ENCODE data around the gene CNTN1. TPM values are rescaled to one million over a fixed set of nuclear protein-coding genes. Genes with fewer than 3 reads are reported as not detected.

CNTN1 gene
- total RNA-seq, 1 donor from 2014 or later = not detected

DNA sequence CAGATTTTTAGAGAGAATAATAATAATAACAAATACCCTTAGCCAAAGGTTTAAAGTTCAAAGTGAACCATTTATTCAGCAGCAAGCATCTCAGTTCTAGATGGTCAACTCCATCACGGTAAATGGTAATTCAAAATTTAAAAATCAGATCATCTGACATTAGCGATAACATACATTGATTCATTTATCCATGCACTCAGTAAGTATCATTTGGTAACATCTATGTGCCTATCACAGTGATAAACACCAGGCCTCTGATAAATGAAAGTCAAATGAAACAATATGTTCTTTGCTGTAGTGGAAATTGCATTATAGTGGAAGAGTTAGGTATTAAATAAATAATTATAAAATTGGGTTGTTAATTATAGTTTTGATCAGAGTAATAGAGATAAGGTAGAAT lies 108.8 kb downstream of the CNTN1 start:
- H3K27me3 Mint-ChIP-seq (ENCODE audit: insufficient read depth) = no peaks in the 10 kb centered on the region
- no peaks in the 10 kb centered on the region for H3K36me3 Mint-ChIP-seq (ENCODE audit: low read depth)
- DNase-seq (ENCODE audit: low spot score) = no peak
- intact Hi-C loops (cut with micrococcal nuclease) = no loop called here
- H3K4me3 Mint-ChIP-seq = no peak overlapping the region
- no peak overlapping the region for H3K27ac Mint-ChIP-seq
- no peaks in the 10 kb centered on the region for H3K4me1 Mint-ChIP-seq (ENCODE audit: low read depth)
- no peaks in the 10 kb centered on the region for H3K9me3 Mint-ChIP-seq

DNA sequence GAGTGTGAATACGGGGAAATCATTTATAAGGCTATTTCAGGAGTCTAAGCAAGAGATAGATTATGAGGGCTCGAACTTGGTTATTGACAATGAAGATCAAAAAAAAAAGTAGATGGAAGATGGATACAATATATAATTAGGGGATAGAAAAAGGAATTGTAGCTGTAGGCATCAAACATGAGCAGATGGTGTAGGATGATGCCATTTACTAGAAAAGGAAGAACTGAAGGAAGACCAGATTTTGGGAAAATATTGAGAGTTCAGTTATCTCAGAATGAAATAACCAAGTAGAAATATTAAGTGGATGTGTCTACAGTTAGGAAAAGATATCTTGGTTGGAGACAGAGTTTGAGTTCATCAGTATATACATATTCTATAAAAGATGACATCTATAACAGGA lies 109.6 kb downstream of the CNTN1 start:
- no peaks in the 10 kb centered on the region for H3K36me3 Mint-ChIP-seq (ENCODE audit: low read depth)
- H3K27me3 Mint-ChIP-seq (ENCODE audit: insufficient read depth) = no peaks in the 10 kb centered on the region

DNA sequence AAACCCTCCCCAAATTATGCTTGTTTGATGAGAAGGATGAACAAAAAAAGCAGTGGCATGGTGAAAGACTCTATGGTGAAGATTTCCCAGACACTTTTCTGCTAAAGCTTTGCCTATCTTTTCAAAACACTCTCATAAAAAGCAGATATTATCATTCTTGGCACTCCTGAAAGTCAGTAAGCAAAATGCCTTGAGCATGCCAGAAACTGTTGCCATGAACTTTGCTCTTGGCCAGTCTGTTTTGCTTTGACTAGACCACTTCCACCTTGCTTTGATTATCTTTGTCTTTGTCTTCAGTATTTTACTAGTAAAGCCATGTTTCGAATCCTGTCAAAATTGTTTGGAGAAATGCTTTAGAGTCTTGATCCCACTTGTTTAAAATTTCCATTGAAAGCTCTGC lies 110.4 kb downstream of the CNTN1 start:
- Mint-ChIP-seq H3K4me3 (no peak overlapping the region), H3K27ac (no peak overlapping the region), H3K27me3 (ENCODE audit: insufficient read depth) (no peaks in the 10 kb centered on the region), H3K36me3 (ENCODE audit: low read depth) (no peaks in the 10 kb centered on the region), H3K9me3 (no peaks in the 10 kb centered on the region), H3K4me1 (ENCODE audit: low read depth) (no peaks in the 10 kb centered on the region)
- no peak for DNase-seq (ENCODE audit: low spot score)
- intact Hi-C loops (cut with micrococcal nuclease) = no loop called here

More for the DNA sequence above, 109.6 kb downstream of the CNTN1 start:
- Mint-ChIP-seq H3K4me1 (ENCODE audit: low read depth) (no peaks in the 10 kb centered on the region), H3K9me3 (no peaks in the 10 kb centered on the region), H3K27ac (no peak overlapping the region), H3K4me3 (no peak overlapping the region)
- DNase-seq (ENCODE audit: low spot score) = no peak
- intact Hi-C loops (cut with micrococcal nuclease) = no loop called here

DNA sequence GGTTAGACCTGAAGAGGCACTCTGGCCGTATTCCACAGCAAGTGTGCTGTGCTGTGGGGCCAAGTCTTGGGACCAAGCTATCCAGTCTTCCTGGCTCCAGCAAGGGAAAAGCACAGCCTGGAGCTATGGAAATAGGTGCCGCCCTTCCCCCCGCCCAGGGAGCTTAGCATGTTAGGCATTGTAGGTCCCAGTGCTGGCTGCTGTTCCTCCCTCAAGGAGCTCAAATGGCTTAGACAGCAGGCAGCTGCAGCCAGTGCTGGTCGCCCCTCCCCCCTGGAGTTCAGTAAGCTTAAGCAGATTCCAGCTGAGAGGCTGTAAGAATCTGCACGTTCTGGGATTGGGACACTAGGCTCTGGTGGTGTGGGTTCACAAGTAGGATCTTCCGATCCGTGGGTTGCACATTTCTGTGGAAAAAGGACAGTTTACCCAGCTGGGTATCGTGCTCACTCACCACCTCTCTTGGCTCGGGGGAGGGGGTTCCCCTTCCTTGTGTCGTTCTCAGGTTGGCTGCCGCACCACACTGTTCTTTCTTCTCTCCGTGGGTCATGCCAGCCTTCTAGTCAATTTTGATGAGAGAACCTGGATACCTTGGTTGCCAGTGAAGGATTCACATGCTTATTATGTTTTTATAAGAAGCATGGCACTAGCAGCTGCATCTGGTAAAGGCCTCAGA lies 127.3 kb downstream of the CNTN1 start:
- H3K27me3 Mint-ChIP-seq (ENCODE audit: insufficient read depth) = no peaks in the 10 kb centered on the region
- H3K4me1 Mint-ChIP-seq (ENCODE audit: low read depth) = no peaks in the 10 kb centered on the region
- H3K9me3 Mint-ChIP-seq = peaks cover 6% of the 10 kb centered on the region
- no peak overlapping the region for H3K4me3 Mint-ChIP-seq
- H3K36me3 Mint-ChIP-seq (ENCODE audit: low read depth) = no peaks in the 10 kb centered on the region
- no peak overlapping the region for H3K27ac Mint-ChIP-seq
- intact Hi-C loops (cut with micrococcal nuclease) = no loop called here
- DNase-seq (ENCODE audit: low spot score) = no peak

DNA sequence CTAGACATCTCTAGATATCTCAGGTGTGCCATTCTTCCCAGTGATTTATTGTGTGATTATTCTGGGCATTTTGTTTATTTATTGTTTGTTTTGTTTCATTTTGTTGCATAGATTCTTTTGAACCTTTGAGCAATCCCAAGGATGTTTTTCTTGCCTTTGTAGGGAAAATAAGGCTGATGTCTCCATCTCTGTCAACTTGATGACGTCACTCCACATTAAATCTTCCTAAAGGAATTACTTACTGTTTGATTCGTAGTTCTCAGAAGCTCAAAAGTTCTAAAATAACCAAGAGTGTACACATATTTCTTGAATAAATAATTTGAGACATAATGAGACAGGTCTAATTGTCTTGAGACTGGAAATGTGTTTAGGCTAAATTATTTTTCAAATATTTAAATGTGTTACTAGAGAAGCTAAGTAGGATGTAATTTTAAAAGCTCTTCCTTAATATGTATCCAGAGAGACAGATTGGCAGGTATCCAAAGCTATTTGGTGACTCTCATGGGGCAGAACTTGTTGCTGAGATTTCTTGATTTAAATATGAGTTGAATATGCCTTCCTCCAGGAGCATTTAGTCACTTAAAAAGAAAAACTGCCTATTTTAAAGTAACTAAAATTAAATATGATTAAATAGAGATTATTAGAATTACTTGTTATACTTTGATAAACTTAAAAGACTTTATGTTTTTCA lies 128.7 kb downstream of the CNTN1 start:
- Mint-ChIP-seq H3K9me3 (peaks cover 6% of the 10 kb centered on the region), H3K4me1 (ENCODE audit: low read depth) (no peaks in the 10 kb centered on the region), H3K27me3 (ENCODE audit: insufficient read depth) (no peaks in the 10 kb centered on the region), H3K27ac (no peak overlapping the region), H3K4me3 (no peak overlapping the region), H3K36me3 (ENCODE audit: low read depth) (no peaks in the 10 kb centered on the region)
- no peak for DNase-seq (ENCODE audit: low spot score)
- intact Hi-C loops (cut with micrococcal nuclease) = no loop called here

DNA sequence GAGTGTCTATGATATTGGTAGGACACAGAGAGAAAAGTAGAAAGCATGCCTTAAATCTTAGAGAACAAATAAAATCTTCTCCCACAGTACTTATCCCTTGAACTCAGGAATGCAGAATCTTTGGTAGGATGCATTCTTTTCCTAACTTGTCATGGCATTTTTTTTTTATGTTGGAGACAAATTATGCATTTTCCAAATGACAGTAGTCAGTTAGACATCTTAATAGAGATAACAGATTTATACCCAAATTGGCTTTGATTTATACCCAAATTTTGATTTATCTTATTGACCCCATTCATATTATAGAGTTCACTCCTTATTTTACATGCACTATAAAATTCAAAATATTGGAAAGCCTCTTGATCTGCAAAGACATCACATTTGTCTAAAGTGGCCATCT lies 132.9 kb downstream of the CNTN1 start:
- Mint-ChIP-seq H3K4me3 (no peak overlapping the region), H3K4me1 (ENCODE audit: low read depth) (no peaks in the 10 kb centered on the region), H3K27ac (no peak overlapping the region), H3K27me3 (ENCODE audit: insufficient read depth) (no peaks in the 10 kb centered on the region), H3K36me3 (ENCODE audit: low read depth) (no peaks in the 10 kb centered on the region), H3K9me3 (no peaks in the 10 kb centered on the region)
- intact Hi-C loops (cut with micrococcal nuclease) = no loop called here
- DNase-seq (ENCODE audit: low spot score) = no peak

DNA sequence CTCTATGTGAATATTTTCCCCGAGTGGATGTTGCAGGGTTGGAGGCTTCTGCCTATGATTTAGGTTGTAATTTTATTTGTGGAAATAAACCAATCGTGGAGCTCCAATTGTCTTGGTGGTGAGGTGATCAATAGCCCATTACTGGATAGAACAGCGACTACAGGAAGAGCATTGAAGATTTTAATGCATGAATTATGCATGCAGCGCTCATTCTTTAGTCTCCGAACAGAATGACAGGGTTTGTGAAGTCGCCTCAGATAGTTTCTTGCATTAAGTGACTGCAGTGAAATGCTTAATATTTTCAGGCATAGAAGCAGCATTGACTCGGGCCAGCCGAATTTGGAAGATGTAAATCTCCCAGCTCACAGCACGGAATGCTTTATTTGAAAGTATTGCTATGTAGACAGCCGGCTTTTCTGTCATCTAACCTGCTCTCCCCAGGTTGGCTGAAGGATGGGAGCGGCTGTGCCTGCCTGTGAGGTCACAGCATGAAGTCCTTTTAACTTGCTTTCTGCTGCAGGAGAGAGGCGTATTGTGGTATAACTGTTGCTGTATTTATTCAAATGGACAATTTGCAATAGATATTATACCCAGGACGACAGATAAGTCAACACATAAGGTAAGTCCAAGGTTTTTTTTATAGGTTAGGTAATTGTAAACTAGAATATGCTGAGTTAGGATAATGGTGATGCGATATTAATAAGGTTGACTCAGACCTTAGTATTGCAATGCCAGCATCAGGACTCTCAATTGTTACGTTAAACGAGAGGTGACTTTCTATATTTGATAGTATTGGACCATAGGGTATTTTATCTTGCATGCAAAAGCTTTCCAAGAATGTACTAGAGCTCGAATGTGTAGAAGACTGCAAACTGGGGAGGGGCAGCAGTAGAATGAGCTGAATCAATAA lies 135.7 kb downstream of the CNTN1 start:
- H3K27ac Mint-ChIP-seq = no peak overlapping the region
- no peak overlapping the region for H3K4me3 Mint-ChIP-seq
- no peaks in the 10 kb centered on the region for H3K27me3 Mint-ChIP-seq (ENCODE audit: insufficient read depth)
- H3K36me3 Mint-ChIP-seq (ENCODE audit: low read depth) = no peaks in the 10 kb centered on the region
- intact Hi-C loops (cut with micrococcal nuclease) = no loop called here
- DNase-seq (ENCODE audit: low spot score) = no peak
- no peaks in the 10 kb centered on the region for H3K9me3 Mint-ChIP-seq
- no peaks in the 10 kb centered on the region for H3K4me1 Mint-ChIP-seq (ENCODE audit: low read depth)

DNA sequence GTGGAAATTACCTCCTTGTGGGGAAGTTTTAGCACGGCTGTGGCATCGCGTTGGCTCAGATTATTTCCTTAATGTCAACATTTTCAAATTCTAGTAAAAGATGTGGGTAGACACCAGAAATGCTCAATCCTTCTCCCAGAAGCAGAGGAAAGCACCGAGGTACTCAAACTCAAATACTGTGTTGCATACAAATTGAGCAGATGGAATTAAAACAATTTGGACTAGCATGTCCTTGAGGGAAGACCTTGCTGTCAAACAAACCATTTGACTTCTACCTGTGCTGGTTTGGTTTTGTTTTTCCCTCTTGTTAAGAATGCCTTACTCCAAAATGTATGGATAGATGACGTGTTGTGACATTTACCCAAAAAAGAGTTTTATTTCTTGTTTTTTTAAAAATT lies 136.4 kb downstream of the CNTN1 start:
- Mint-ChIP-seq H3K9me3 (no peaks in the 10 kb centered on the region), H3K27ac (no peak overlapping the region), H3K36me3 (ENCODE audit: low read depth) (no peaks in the 10 kb centered on the region), H3K4me3 (no peak overlapping the region), H3K27me3 (ENCODE audit: insufficient read depth) (no peaks in the 10 kb centered on the region), H3K4me1 (ENCODE audit: low read depth) (no peaks in the 10 kb centered on the region)
- intact Hi-C loops (cut with micrococcal nuclease) = no loop called here
- no peak for DNase-seq (ENCODE audit: low spot score)

DNA sequence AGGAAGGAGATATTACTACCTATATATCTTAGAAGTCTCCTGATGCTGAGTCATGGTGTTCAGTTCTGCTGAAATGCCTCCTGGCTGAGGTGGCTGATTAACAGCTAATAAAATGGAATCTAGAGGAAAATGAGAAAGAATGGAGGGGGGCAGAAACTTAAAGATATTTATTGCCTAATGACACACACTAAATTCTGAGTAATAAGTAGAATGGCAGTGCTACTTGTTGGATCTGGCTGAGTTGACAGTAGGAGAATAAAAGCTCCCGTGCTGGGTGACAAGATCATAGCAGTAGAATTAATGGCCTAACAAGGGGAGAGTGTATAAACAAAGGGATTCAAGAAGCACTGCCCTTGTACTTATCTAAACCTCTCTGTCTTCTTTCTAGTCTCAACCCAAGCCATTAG lies 137.5 kb downstream of the CNTN1 start:
- no peaks in the 10 kb centered on the region for H3K36me3 Mint-ChIP-seq (ENCODE audit: low read depth)
- H3K27ac Mint-ChIP-seq = no peak overlapping the region
- H3K4me3 Mint-ChIP-seq = no peak overlapping the region
- H3K4me1 Mint-ChIP-seq (ENCODE audit: low read depth) = no peaks in the 10 kb centered on the region
- intact Hi-C loops (cut with micrococcal nuclease) = no loop called here
- no peaks in the 10 kb centered on the region for H3K9me3 Mint-ChIP-seq
- H3K27me3 Mint-ChIP-seq (ENCODE audit: insufficient read depth) = no peaks in the 10 kb centered on the region
- DNase-seq (ENCODE audit: low spot score) = no peak

DNA sequence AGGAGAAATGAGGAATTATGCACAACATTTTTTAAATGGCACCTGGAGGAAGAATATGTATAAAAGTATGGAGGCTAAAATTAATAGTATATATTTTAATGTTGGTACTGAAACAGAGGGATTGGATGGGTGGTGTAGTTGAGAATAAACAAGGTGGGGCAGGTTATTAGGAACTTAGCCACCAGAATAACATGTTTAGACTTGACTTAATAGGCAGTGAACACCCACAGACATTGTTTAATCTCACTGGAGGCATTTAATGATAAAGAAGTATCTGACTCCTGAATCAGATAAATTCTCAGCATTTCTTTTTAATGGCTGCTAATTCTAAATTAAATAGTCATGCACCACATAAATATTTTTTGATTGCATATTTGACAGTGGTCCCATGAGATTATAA lies 139.7 kb downstream of the CNTN1 start:
- Mint-ChIP-seq H3K27ac (no peak overlapping the region), H3K36me3 (ENCODE audit: low read depth) (no peaks in the 10 kb centered on the region), H3K9me3 (no peaks in the 10 kb centered on the region), H3K4me3 (no peak overlapping the region), H3K4me1 (ENCODE audit: low read depth) (no peaks in the 10 kb centered on the region), H3K27me3 (ENCODE audit: insufficient read depth) (no peaks in the 10 kb centered on the region)
- intact Hi-C loops (cut with micrococcal nuclease) = no loop called here
- DNase-seq (ENCODE audit: low spot score) = no peak

DNA sequence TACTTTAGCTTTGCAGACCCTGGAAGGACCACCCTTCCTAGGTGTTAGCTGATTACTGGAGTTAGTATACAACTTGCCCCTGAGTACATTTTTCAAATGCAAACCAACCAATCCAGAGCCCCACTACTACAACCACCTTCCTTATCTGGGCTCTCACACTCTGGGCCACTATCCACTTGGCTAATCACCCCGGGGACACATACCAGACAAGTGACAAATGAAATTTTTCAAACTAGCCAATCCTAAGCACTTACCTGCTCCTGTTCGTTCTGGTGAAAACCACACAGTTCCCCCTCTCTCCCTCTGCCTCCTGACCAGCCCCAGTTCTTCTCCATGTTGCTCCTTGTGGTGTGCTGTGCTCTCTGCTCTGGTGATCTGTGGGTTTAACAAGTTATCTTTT lies 140.4 kb downstream of the CNTN1 start:
- Mint-ChIP-seq H3K4me3 (no peak overlapping the region), H3K4me1 (ENCODE audit: low read depth) (no peaks in the 10 kb centered on the region), H3K9me3 (no peaks in the 10 kb centered on the region), H3K27ac (no peak overlapping the region), H3K27me3 (ENCODE audit: insufficient read depth) (no peaks in the 10 kb centered on the region), H3K36me3 (ENCODE audit: low read depth) (no peaks in the 10 kb centered on the region)
- no peak for DNase-seq (ENCODE audit: low spot score)
- intact Hi-C loops (cut with micrococcal nuclease) = no loop called here

DNA sequence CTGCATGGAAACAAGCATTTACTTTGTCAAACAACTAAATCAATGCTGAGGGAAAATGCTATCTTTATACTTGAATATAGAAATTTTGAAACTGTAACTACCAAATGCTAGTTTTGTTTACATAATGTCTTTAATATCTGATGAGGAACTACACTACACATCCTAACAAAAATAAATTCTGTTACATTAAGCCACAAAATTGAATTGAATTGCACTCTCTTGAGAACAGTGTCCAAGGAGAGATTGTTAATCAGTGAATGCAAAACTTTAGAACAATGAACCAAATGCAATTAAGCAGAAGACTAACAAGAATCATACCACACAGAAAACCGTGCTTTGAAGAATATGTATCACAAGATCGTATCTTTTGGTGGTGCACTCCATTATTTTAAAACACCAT lies 141.6 kb downstream of the CNTN1 start:
- Mint-ChIP-seq H3K9me3 (no peaks in the 10 kb centered on the region), H3K27me3 (ENCODE audit: insufficient read depth) (no peaks in the 10 kb centered on the region), H3K4me1 (ENCODE audit: low read depth) (no peaks in the 10 kb centered on the region), H3K36me3 (ENCODE audit: low read depth) (no peaks in the 10 kb centered on the region), H3K27ac (no peak overlapping the region), H3K4me3 (no peak overlapping the region)
- intact Hi-C loops (cut with micrococcal nuclease) = no loop called here
- DNase-seq (ENCODE audit: low spot score) = no peak

DNA sequence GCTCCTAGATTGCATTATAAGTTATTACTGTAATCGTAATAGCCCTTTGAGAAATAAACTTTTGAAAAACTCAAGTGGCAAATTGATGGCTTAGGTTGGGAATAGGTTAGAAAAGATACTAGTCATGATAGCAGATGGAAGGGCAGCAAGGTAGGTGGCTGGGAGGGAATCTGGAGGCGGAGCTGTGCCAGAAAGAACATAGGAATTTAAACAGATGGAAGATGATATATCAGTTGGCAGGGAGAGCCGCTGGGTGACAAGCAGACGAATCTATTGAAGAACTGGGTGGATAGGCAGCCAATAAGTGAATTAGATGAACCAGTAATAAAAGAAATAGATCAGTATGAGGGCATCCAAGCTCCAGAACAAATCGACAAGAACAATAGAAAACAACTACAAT lies 142.1 kb downstream of the CNTN1 start:
- intact Hi-C loops (cut with micrococcal nuclease) = no loop called here
- H3K4me3 Mint-ChIP-seq = no peak overlapping the region
- H3K9me3 Mint-ChIP-seq = no peaks in the 10 kb centered on the region
- no peaks in the 10 kb centered on the region for H3K27me3 Mint-ChIP-seq (ENCODE audit: insufficient read depth)
- no peak overlapping the region for H3K27ac Mint-ChIP-seq
- no peak for DNase-seq (ENCODE audit: low spot score)
- H3K4me1 Mint-ChIP-seq (ENCODE audit: low read depth) = no peaks in the 10 kb centered on the region
- no peaks in the 10 kb centered on the region for H3K36me3 Mint-ChIP-seq (ENCODE audit: low read depth)
